ENCODE results near the gene GALNT2.

GRCh38 chr1:230136453-230137336, 69.7 kb downstream of the GALNT2 start:
- no peak for TF ChIP-seq TAF1 (IDR thresholded peaks at IDR 0.05; ENCODE audit: borderline replicate concordance, insufficient read depth, low read length)
- no peak for TF ChIP-seq REST (IDR thresholded peaks at IDR 0.05; ENCODE audit: insufficient read depth in 1 of 2, low read depth in 2 of 2, low read length in 2 of 2)
- no peak for TF ChIP-seq POLR2AphosphoS5 (IDR thresholded peaks at IDR 0.05; ENCODE audit: low read depth, low read length)
